NCI-H774 (cell line): Measurements from ENCODE around the gene PRKCB.

Experiments
- DNase-seq: peaks from one replicate; lab custom pipeline; 2025; lab: John Stamatoyannopoulos, UW

Gene PRKCB

GRCh38 chr16:23968176-23968575, 132.4 kb downstream of the PRKCB start:
- DNase-seq, result no peak

DNA sequence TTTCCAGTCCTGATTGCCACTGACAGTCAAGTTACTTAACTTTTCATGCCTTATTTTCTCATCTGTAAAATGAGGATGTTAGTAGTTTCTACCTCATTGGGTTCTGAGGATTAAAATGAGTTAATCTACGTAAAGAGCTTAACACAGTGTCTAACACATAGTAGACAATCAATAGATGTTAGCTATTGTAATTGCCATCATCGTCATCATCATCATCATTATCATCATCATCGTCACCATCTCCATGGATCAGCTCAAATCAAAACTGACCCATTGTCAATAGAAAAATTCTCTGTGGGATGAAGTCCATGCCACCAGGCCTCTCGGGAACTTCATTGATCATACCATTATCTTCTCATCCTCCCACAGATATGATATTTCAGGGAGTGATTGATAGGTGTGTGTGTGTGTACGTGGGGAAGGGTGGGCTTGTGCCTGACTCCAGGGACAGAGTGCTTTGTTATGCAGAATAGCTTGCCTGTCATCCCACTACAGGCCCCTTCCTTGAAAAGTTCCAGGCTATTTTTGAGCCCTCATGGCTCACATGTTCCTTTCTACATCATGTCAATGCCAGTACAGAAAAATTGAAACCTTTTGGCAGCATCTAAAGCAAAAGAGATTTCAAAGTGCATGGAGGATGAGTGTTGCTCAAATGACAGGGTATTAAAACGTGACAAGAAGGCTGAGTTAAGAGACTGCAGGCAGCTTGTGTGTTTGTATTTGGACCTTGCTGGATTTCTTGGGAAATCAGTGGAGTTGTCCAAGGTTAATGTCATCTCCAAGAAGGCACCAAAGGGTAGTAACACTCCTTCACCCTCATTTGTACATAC, 133.9 kb downstream of the PRKCB start:
- DNase-seq, result no peak

- no peak for DNase-seq
Observed at GRCh38 chr16:23974223-23974622, 138.4 kb downstream of the PRKCB start.

DNA sequence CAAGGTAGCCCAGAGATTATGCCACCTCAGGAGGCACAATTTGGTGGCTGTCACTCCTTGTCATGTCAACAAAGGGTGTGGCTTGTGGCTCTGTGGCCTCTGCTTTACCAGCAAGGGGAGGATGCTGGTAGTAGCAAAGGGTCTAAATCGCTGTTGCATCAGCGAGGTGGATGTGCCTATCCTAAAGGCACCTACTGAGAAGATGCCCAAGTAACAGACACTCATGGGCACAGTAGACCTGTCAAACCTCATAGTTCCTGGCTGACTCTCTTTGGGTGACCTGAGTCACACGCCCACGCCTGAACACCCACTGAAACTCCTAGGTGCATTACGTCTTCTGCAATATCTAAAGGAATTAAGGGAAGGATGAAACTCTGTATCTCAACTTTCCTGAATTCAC, 139.5 kb downstream of the PRKCB start:
- DNase-seq, result no peak

DNA sequence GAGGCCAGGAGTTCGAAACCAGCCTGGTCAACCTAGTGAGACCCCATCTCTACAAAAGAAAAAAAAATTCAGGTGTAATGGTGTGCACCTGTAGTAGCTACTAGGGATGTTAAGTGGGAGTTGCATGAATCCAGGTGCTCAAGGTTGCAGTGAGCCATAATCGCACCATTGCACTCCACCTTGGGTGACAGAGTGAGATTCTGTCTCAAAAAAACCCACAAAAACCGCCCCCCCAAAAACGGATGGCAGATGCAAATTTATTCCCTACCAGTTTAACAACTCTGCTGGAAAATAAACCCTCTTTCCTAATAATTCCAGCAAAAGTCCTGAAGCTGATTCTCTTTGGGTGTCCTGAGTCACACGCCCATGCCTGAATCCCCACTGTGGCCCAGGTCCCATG, 140.3 kb downstream of the PRKCB start:
- no peak for DNase-seq

DNA sequence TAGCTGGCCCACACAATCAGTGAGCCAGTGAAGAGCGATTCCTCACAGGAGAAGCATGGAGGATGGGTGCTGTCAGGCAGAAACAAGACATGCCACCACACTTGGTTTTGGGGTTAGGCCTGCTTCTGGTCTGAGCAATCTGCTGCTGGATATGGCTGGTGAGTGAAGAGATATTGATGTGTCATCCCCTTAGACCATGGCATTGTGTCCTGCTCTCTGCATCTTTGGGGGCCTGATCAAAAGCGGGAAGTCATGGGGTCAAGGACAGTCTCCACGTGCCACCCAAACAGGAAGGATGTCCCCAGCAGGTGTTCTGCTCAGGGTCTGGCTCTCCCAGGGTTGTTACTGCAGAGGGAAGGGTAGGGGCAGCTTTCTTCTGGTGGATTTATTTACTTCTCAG, 140.7 kb downstream of the PRKCB start:
- no peak for DNase-seq

DNA sequence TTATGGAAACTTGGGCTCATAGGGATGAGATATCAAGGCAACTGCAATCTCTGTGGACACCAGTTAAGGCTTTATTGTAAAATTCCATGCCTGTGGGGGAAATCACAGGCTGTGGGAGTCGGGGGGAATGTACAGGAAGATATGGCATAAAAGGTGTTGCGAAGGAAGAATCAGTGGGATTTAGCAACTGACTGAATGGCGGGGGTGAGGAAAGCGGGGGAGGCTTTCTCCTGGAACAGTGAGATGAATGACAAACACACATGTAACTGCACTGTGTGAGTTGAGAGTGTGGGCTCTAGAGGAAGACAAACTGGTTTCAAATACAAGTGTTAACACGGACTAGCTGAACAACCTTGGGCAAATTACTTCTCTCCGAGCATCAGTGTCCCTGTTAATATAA, 143.7 kb downstream of the PRKCB start:
- DNase-seq, result no peak

- no peak for DNase-seq
Observed at GRCh38 chr16:23979982-23980381, 144.2 kb downstream of the PRKCB start.

GRCh38 chr16:23981429-23982399, 145.9 kb downstream of the PRKCB start:
- no peak for DNase-seq

- no peak for DNase-seq
Observed at GRCh38 chr16:23986455-23986854, 150.7 kb downstream of the PRKCB start.

DNA sequence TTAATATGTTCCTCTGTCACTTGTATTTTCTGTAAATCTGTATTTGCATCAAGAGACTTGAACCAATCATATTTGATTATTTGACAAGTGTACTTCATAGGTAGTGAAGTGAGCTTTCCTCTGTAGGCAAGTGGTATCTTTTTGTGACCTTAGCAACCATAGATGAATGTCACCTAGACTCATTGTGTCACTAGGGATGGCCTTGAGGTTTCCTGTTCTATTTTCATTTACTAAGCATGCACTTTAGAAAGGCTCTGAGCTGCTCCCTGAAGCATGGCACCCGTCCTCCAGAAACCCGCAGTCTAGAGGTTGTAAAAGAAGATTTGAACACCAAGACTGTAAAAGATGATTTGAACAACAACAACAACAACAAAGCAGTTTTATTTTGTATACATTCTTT, 151.7 kb downstream of the PRKCB start:
- no peak for DNase-seq

- no peak for DNase-seq
Observed at GRCh38 chr16:23990507-23990906, 154.7 kb downstream of the PRKCB start.

DNA sequence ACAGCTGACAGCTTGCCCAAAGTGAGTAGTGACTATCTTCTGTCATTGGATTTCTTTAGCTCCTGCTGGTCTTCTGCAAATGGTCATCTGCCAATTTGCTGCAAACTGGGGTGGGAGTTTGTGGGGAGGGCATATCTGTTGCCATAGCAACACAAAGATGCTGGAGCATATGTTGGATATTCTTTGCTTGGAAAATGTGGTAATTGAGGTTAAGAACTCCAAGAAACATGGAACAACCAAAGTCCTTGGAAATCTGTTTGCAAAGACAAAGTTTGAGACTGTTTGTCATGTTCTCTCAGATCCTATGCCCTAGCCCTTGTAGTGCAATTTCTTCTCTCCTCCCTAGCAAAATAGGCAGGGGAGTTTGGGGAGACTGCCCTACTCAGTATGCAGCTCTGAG, 155.3 kb downstream of the PRKCB start:
- DNase-seq, result no peak

- DNase-seq, result no peak
Observed at GRCh38 chr16:23994615-23995014, 158.8 kb downstream of the PRKCB start.

GRCh38 chr16:23996258-23996955, 160.6 kb downstream of the PRKCB start:
- no peak for DNase-seq

GRCh38 chr16:23998771-23999170, 163.0 kb downstream of the PRKCB start:
- DNase-seq, result no peak

DNA sequence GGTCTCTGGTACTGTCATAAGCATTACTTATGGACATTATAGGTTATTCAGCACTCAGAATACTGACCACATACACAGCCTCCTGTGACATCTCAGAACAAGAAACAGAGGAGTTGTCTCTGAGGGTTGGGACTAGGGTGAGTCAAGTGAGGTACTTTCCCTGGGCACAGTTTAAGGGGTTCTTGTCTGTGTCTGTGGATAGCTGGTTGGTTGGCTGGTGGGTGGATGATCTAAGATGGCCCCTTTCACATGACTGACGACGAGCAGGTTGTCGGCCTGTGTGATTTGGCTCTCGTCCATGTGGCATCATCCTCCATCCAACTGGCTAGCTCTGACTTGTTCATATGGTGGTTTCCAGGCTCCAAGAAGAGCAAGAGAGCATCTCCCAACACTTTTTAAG, 163.9 kb downstream of the PRKCB start:
- no peak for DNase-seq

GRCh38 chr16:24001710-24002109, 165.9 kb downstream of the PRKCB start:
- DNase-seq, result no peak

DNA sequence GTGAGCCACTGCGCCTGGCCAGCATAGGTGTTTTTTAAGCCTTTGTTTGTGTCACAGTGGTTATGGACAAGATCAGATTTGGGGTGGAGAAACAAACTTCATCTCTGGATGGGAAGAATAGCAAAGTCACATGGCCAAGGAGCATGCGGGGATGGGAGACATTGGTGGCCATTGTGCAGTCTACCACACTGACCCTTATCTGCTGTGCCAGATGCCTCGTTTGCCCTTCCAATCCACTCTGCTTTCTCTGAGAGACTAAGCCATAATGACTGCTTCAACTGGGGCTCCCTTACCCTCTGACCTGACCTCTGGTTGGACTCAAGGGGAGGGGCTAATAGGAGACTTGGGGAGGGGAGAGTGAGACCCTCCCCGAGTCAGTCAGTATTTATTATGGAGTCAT, 166.8 kb downstream of the PRKCB start:
- DNase-seq, result no peak

GRCh38 chr16:24005577-24005976, 169.8 kb downstream of the PRKCB start:
- DNase-seq, result no peak

GRCh38 chr16:24007391-24007790, 171.6 kb downstream of the PRKCB start:
- DNase-seq, result no peak

DNA sequence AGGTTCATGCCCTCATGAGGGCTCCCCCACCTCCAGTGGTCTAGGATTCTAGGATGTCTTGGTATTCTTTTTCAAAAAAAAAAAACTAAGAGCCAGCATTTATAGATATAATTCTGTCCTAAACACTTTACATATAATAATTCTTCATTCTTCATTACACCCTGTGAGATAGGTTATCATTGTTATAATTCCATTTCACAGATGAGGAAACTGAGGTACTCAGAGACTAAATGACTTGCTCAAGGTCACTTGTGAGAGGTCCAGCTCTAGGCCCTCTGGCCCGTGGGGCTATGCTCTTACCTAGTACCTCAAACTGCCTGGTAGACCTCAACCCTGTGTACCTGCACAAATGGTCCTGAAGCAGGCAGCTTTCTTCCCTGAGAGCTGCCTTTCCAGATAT, 172.2 kb downstream of the PRKCB start:
- no peak for DNase-seq
